GM21526 (cell line): ENCODE measurements around the gene FBXO47.
"Not testable (repeated sequence)": the region's sequence is repeated elsewhere in the genome, so short reads cannot be mapped to it uniquely, and the experiment has no call there.

Experiments used
- ATAC-seq: cut with Tn5 transposase; IDR thresholded peaks from one replicate; pipeline ENCODE4 v1.9.1; 2021; ENCODE audit warnings: moderate library complexity; ENCODE audit not compliant: unreplicated experiment, low FRiP score

Gene FBXO47

GRCh38 chr17:38981636-38982035, 14.4 kb upstream of the FBXO47 start:
- ATAC-seq = no peak

GRCh38 chr17:38980490-38981217, 13.5 kb upstream of the FBXO47 start:
- ATAC-seq = no peak

DNA sequence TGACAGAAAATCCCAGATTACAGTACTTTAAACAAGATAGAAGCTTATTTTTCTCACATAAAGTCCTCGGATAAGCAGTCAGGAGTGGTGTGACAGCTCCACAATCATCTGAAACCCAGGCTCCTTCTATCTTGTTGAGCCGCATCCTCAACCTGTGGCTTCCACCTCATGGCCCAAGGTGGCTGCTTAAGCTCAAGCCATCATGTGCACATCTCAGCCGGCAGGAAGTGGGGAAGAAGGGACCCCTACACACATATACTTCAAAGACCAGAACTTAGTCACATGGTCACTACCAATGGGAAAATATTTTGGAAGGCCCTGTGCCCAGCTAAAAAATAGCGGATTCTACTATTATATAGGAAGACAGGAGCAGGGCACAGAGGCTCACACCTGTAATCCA, 11.0 kb upstream of the FBXO47 start:
- ATAC-seq = no peak

DNA sequence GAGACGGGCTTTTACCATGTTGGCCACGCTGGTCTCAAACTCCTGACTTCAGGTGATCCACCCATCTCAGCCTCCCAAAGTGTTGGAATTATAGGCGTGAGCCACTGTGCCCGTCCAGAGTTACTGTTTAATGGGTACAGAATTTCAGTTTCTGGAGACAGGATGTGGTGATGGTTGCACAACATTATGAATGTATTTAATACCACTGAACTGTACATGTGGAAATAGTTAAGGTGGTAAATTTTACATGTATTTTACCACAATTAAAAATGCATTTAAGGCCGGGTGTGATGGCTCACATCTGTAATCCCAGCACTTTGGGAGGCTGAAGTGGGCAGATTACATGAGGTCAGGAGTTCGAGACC, 9.0 kb upstream of the FBXO47 start:
- not testable (repeated sequence) for ATAC-seq

DNA sequence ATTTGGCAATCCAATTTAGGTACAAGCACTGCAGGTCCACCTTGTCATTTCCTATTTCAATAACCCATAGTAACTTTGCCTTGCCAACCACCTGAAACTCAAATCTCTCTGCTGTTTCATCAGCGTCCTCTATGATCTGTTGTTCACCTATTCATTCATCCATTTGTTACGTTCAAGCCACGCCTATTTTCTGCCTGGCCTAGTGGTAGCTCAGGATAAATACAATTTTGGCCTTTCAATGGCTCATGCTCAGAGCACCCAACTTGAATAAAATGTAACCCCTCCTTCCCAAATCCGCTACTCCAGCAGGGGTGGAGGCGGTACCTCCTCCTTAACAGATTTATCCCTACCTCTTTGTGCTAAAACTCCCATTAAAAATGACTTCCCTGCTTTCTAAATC, 3.6 kb upstream of the FBXO47 start:
- ATAC-seq = no peak

GRCh38 chr17:38970128-38970527, 2.9 kb upstream of the FBXO47 start:
- no peak for ATAC-seq

GRCh38 chr17:38969281-38969680, 2.1 kb upstream of the FBXO47 start:
- no peak for ATAC-seq

- ATAC-seq = no peak
Measured at GRCh38 chr17:38961413-38961812, 5.8 kb downstream of the FBXO47 start.

DNA sequence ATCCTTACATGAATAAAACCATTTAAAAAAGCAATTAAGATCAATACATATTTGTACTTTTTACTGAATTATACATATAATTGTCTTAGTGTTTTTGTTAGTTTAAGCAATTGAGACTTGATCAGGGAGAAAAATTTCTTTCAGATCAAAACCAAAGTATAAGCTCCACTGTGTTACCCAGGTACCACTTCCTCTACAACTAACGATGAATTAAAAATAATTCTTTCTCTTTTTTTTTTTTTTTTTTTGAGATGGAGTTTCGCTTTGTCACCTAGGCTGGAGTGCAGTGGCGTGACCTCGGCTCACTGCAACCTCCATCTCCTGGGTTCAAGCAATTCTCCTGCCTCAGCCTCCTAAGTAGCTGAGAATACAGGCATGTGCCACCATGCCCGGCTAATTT, 6.8 kb downstream of the FBXO47 start:
- no peak for ATAC-seq

- ATAC-seq = no peak
Measured at GRCh38 chr17:38959508-38959907, 7.7 kb downstream of the FBXO47 start.

DNA sequence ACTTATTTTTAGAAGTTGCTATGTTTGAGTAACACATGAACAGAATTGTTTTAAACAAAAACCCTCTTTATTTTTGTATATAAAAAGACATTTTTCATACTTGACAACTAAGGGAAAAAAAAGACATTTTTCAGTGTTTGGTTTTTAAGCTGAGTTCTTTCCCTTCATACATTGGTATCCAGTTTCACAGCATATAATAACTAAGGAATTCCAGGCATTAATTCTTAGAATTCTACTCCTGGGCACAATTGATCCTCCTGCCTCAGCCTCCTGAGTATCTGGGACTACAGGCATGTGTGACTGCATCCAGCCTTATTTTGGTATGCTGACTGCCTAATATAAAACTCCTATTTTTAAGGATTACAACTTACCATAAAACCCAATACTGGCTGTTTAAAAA, 8.4 kb downstream of the FBXO47 start:
- no peak for ATAC-seq

DNA sequence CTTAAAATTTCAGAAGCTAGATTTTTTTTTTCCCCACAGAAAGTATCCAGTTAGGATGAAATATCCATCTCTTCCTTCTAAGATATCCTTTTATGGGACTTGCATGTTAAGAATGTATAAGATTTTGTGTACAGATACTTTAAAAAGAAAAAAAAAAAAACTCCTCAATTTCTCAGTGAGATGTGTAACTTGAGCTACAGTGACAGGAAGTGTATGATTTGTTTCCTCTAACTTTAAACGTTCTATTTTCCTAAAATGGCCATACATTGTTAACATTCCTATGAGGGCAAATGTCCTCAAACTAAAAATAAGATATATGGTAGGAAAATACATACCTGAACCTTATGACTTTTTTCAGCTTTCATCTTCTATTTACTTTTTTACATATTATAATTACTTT, 8.9 kb downstream of the FBXO47 start:
- ATAC-seq = no peak

DNA sequence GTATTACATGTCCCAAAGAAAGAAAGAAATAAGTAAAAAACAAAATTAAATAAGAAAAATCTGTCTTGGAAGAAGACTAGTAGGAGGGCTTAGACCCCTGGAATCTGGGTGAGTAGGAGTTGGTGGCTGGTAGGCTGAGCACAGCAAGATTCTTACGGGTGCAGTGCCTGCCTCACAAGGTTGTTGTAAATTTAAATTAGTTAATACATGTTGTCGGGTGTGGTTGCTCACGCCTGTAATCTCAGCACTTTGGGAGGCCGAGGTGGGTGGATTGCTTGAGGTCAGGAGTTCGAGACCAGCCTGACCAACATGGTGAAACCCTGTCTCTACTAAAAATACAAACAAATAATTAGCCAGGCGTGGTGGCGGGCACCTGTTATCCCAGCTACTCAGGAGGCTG, 13.4 kb downstream of the FBXO47 start:
- ATAC-seq = not testable (repeated sequence)

DNA sequence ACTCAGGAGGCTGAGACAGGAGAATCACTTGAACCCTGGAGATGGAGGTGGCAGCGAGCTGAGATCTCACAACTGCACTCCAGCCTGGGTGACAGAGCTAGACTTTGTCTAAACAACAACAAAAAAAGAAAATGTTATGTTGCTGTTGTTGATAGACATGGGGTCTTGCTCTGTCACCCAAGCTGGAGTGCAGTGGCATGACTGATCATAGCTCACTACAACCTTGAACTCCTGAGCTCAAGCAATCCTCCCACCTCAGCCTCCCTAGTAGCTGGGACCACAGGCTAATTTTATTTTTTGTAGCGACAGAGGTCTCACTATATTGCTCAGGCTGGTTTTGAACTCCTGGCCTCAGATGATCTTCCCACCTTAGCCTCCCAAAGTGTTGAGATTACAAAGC, 20.0 kb downstream of the FBXO47 start:
- ATAC-seq = no peak

DNA sequence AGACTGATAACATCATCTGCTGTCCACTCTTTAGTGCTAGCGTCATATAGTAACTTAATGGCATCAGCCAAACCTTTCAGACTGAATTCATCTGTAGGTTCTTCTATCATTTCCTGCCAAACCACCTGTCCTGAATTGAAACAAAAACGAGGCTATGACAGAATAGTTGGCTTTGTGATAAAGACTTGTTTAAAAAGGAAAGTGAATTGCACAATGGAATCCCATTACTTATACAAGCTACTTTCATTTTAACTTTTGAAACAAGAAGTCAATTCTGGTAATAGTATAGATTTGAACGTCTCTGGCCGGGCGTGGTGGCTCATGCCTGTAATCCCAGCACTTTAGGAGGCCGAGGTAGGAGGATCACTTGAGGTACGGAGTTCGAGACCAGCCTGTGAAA, 23.6 kb downstream of the FBXO47 start:
- ATAC-seq = no peak

DNA sequence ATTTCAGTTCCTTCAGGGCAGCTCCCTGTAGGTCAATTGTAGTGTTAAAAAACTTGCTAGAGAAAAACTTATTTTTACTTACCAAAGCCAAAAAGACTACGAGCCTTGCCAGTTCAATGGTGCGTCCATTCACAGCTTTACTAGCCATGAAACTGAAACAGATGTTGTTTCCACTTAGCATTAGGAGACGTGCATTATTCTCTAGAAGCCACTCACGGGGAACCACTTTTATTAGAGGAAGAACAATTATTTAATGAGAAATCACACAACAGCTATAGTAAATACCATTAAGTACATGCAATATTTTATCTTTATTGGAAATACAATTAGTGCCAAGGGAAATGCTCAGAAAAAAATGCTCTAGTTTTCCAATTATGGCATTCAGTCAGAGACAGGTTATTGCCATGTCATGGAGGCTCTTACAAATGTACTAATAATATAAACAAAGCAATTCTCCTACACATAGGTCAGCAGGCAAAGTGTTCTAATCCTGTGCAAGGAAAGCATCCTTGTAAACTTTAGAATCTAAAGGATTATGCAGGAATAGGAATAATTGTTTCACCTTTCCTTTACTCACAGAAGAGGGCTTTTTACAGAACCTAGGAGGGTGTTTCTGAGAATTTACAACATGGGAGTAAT, 24.4 kb downstream of the FBXO47 start:
- ATAC-seq = no peak

DNA sequence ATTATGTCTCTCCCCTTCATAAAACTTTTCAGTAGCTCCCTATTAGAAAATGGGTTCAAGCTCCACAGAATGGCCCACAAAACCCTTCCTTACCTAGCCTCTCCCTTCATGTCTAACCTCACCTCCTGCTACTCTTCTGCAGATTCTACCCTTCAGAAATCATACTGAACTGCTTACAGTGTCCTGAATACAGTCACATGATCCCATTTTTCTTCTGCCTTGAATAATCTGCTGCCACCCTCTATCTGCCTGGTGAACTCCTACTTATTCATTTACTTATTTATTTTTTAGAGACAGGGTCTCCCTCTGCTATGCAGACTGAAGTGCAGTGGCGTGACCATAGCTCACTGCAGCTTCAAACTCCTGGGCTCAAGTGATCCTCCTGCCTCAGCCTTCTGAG, 26.8 kb downstream of the FBXO47 start:
- no peak for ATAC-seq

DNA sequence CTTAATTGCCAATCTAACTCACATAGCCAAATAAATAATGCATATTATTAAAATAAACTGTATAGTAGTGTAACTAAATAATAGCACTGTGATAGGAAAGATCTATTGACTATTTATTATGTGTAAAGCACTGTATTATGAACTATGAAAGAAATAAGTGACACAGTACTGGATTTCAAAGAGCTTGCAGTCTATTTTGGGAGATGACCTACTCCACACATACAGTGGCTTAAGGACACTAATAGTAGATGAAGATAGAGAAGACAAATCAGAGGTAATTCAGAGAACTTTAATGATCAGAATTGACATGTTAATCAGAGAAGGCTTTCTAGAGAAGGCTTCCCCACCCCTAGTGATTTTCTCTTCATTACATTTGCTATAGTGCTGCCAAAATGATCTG, 27.2 kb downstream of the FBXO47 start:
- ATAC-seq = no peak

DNA sequence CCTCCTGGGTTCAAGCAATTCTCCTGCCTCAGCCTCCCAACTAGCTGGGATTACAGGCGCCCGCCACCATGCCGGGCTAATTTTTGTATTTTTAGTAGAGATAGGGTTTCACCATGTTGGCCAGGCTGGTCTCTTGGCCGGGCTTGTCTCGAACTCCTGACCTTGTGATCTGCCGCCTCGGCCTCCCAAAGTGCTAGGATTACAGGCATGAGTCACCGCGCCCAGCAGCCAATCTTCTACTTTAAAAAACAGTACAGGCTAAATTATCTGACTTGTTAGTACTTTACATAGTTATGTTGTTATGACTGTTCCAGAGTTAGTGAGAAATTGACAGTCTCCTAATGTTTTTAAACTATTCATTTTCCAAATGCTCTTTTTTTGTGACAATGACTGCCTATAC, 33.2 kb downstream of the FBXO47 start:
- ATAC-seq = not testable (repeated sequence)

GRCh38 chr17:38930782-38931181, 36.4 kb downstream of the FBXO47 start:
- ATAC-seq = not testable (repeated sequence)

- ATAC-seq = no peak
Measured at GRCh38 chr17:38926293-38927070, 40.7 kb downstream of the FBXO47 start.
